ENCODE results near the gene GPR68.

DNA sequence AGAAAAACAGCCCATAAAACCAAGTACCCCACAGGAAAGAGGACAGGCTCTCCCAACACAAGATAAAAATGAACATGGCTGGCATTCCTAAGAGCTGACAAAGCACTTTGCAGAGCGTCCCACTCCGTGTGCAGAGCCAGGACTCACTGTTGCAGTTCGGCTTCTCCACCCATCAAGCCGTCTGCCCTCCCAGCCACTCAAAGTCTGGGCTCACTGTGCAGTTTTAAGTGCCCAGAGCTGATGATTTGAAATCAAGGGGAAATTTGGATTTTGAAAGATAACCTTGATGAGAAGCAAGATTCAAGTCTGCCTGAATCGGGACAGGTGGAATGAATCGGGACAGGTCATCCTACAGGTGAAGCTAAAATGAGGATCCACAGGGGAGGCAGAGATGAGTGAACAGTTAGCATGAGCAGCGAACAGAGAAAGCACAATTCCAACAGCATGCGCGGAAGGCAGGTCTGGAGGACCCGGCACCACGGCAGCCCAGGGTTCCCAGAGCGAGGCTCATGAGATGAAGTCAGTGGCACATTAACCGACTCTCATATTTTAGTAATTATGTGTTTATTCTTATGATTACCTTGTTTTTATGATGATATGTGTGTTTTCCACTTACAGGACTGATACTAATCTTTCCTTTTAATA lies 39.8 kb upstream of the GPR68 start:
- TF ChIP-seq, protein P1, sequence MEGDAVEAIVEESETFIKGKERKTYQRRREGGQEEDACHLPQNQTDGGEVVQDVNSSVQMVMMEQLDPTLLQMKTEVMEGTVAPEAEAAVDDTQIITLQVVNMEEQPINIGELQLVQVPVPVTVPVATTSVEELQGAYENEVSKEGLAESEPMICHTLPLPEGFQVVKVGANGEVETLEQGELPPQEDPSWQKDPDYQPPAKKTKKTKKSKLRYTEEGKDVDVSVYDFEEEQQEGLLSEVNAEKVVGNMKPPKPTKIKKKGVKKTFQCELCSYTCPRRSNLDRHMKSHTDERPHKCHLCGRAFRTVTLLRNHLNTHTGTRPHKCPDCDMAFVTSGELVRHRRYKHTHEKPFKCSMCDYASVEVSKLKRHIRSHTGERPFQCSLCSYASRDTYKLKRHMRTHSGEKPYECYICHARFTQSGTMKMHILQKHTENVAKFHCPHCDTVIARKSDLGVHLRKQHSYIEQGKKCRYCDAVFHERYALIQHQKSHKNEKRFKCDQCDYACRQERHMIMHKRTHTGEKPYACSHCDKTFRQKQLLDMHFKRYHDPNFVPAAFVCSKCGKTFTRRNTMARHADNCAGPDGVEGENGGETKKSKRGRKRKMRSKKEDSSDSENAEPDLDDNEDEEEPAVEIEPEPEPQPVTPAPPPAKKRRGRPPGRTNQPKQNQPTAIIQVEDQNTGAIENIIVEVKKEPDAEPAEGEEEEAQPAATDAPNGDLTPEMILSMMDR (IDR thresholded peaks at IDR 0.05; ENCODE audit: poor library complexity, severe bottlenecking): no peak
- no peak for TF ChIP-seq REST (IDR thresholded peaks at IDR 0.05; ENCODE audit: borderline replicate concordance)
- TF ChIP-seq EP300 (conservative IDR thresholded peaks at IDR 0.05; ENCODE audit: poor library complexity, severe bottlenecking): no peak
- TF ChIP-seq SMC3 (conservative IDR thresholded peaks at IDR 0.05; ENCODE audit: poor library complexity): no peak
- TF ChIP-seq TAF1 (IDR thresholded peaks at IDR 0.05; ENCODE audit: low read depth): no peak
- no peak for TF ChIP-seq RAD21 (conservative IDR thresholded peaks at IDR 0.05)
- TF ChIP-seq EZH2 (IDR thresholded peaks at IDR 0.05; ENCODE audit: borderline replicate concordance, insufficient read depth, low read length, poor library complexity, severe bottlenecking): no peak
- no peak for TF ChIP-seq POLR2AphosphoS5 (IDR thresholded peaks at IDR 0.05)

Measured in neural cell (in vitro differentiated cells).